ENCODE measurements around the gene SMG6. TPM values are rescaled to one million over a fixed set of nuclear protein-coding genes. Genes with fewer than 3 reads are reported as not detected.

Gene SMG6
- total and polyA plus RNA-seq, 8 donors, result 27.7 to 42.2 (median 38.5) TPM

- Histone ChIP-seq H3K4me1 (peaks cover 26 to 56% of the 10 kb centered on the region in 2 donors), H3K9me3 (no peaks in the 10 kb centered on the region), H3K27me3 (peaks cover 5 to 66% of the 10 kb centered on the region in 2 donors), H3K4me3 (peak overlapping the region; percentile 45 to 66), H3K27ac (no peak overlapping the region), H3K36me3 (no peaks in the 10 kb centered on the region)
- no peak for TF ChIP-seq CTCF (IDR thresholded peaks at IDR 0.05)
- intact Hi-C loops (cut with DNase I), result no loop called here
- ATAC-seq, result peak; percentile 40
- DNase-seq, result peak; percentile 68 to 88 (median 76)
These were observed 253.1 kb downstream of the SMG6 start for GRCh38 chr17:2050300-2051060.

DNA sequence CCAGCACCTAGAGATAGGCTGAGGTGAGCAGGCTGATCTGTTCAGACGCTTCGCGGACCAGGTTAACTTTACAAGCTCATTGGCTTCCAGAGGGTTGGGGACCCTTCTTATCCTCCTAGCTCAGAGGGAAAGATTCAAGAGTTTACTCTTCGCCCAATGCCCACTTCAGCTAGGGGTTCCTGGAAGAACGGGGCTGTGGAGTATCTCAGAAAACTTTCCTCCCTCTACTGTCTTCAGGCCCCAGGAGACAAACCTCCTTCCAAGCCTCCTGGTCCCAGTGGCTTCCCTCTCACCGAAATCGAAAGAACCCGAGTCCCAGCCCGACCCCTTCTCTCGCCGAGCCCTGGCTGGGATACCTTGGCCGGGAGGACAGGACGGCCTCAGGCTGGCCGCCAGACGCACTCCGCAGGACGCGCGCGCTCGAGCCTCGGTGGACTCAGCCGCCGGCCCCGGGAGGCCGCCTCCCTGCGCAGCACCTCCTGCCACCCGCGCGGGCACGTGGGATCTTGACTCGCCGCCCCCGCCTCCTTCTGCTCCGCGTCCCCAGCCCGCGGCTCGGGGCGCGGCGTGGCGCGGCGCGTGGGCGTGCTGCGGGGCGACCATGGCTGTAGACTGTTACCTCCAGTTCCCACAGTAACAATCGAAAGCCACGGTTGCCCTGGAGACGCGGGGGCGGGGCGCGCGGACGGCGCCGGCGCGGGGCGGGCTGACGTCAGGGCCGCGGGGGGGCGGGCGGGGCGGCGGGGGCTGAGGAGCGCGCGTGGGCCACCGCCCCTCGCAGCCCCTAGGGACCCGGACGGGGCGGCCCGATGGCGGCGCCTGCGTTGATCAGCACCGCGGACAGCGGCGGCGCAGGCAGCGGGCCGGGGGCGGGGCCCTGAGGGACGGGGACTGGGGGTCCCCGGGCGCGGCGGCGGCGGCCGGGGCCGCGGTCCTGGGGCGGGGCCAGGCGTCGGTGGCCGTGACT, 254.0 kb downstream of the SMG6 start:
- peaks cover 26 to 47% of the 10 kb centered on the region in 2 donors for H3K4me1 ChIP-seq
- no peaks in the 10 kb centered on the region for H3K9me3 ChIP-seq
- H3K36me3 ChIP-seq, result no peaks in the 10 kb centered on the region
- no peak for TF ChIP-seq CTCF (IDR thresholded peaks at IDR 0.05)
- peak overlapping the region; percentile 66 to 74 for H3K4me3 ChIP-seq
- peaks cover 5 to 57% of the 10 kb centered on the region in 2 donors for H3K27me3 ChIP-seq
- ATAC-seq (peak; percentile 51), DNase-seq (peak; percentile 81 to 95 (median 88))
- intact Hi-C loops (cut with DNase I), result no loop called here
- peak overlapping the region; percentile 13 to 73 for H3K27ac ChIP-seq

DNA sequence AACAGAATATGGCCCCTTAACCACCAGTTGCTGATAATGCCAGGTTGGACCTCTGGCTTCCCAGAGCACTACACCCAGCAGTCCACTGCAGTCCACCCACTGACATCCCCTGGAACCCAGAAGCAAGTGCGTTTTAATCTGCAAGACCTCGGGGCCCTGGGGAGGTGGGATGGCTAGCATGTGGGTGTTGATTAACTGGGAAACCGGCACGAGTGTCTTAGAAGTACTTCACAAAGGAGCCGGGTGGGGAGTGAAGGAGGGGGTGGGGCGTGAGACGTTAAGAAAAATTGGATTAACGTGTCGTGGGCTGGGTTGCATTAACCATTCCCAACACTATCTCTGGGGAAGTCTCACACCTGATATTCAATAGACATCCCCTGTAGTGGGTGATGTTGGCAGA, 254.8 kb downstream of the SMG6 start:
- Histone ChIP-seq H3K36me3 (peaks cover 0 to 8% of the 10 kb centered on the region in 2 donors), H3K27ac (no peak overlapping the region), H3K27me3 (peaks cover 5 to 49% of the 10 kb centered on the region in 2 donors), H3K9me3 (no peaks in the 10 kb centered on the region), H3K4me3 (peak overlapping the region in 1 of 2 donors; percentile 66), H3K4me1 (peaks cover 20 to 46% of the 10 kb centered on the region in 2 donors)
- ATAC-seq, result no peak
- peak in 1 of 4 donors; percentile 18 for DNase-seq
- no peak for TF ChIP-seq CTCF (IDR thresholded peaks at IDR 0.05)
- intact Hi-C loops (cut with DNase I), result no loop called here

GRCh38 chr17:2047590-2047989, 256.0 kb downstream of the SMG6 start:
- ATAC-seq, result no peak
- peak in 1 of 4 donors; percentile 20 for DNase-seq
- H3K36me3 ChIP-seq, result peaks cover 0 to 20% of the 10 kb centered on the region in 2 donors
- no peak for TF ChIP-seq CTCF (IDR thresholded peaks at IDR 0.05)
- intact Hi-C loops (cut with DNase I), result no loop called here
- peaks cover 14 to 50% of the 10 kb centered on the region in 2 donors for H3K4me1 ChIP-seq
- no peak overlapping the region for H3K4me3 ChIP-seq
- H3K9me3 ChIP-seq, result no peaks in the 10 kb centered on the region
- peaks cover 5 to 40% of the 10 kb centered on the region in 2 donors for H3K27me3 ChIP-seq
- no peak overlapping the region for H3K27ac ChIP-seq

Data from left lung (tissue), 10 donors.